AG10803 (cell line): ENCODE data around the gene RADX.

ENCODE experiments used
- DNase-seq: peaks from one replicate; pipeline ENCODE4 v3.0.0; 2010; ENCODE audit warnings: low read depth
- H3K4me3 ChIP-seq: 2 replicates; pipeline ENCODE4 v1.5.1; 2011; ENCODE audit warnings: mild to moderate bottlenecking, low read length, control low read depth
- TF ChIP-seq, protein P1 (sequence below): conservative IDR thresholded peaks from 2 replicates; pipeline ENCODE4 v1.5.1; 2011; ENCODE audit warnings: mild to moderate bottlenecking, low read length, control low read depth, inconsistent platforms

RADX gene

DNA sequence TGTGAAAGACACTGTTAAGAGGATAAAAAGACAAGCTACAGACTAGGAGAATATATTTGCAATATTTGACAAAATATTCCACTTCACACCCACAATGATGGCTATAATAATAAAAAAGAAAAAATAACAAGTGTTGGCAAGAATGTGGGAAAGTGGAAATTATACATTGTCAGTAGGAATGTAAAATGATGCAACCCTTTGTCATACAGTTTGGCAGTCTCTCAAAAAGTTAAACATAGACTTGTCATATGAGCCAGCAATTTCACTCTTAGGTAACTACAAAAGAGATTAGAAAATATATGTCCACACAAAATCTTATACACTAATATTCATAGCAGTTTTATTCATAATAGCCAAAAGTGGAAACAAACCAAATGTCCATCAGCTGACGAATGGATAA, 5.2 kb upstream of the RADX start:
- DNase-seq = peak; percentile 0
- H3K4me3 ChIP-seq = no peak overlapping the region
- TF ChIP-seq, protein P1, sequence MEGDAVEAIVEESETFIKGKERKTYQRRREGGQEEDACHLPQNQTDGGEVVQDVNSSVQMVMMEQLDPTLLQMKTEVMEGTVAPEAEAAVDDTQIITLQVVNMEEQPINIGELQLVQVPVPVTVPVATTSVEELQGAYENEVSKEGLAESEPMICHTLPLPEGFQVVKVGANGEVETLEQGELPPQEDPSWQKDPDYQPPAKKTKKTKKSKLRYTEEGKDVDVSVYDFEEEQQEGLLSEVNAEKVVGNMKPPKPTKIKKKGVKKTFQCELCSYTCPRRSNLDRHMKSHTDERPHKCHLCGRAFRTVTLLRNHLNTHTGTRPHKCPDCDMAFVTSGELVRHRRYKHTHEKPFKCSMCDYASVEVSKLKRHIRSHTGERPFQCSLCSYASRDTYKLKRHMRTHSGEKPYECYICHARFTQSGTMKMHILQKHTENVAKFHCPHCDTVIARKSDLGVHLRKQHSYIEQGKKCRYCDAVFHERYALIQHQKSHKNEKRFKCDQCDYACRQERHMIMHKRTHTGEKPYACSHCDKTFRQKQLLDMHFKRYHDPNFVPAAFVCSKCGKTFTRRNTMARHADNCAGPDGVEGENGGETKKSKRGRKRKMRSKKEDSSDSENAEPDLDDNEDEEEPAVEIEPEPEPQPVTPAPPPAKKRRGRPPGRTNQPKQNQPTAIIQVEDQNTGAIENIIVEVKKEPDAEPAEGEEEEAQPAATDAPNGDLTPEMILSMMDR = no peak

DNA sequence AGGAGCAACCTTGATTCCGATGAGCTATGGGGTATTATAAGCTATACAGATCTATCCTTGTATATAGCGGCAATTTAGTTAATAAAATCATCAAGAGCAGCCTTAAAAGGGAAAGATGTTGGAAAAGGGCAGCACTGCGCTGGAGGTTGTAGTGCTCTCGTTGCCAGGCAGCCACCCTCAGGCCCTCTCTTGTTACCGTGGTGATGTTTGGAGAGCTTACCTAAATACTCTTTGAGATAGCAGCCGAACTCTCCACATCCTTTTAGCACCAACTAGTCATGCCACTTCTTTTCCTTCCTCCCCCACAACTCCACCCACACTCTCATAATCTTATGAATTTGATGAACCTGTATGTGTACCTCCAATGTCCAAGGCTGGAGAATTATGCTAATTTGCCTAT, 3.8 kb upstream of the RADX start:
- no peak overlapping the region for H3K4me3 ChIP-seq
- DNase-seq = no peak
- TF ChIP-seq, protein P1 = no peak

DNA sequence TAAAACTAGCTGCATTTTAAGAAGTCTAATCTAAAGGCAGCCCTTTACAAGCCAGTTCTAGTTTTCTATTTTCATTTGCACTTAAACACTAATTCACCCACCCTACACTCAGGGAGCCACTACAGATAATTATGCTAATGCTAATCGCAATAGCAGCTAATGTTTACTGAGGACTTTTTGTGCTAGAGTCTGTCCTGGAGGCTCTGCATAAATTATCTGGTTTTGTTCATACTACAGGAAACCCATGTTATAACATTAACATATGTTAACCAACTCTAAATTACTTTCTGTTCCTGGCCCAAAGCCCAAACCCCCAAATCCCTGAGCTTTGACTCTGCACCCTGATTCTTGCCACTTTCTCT, 480 bp upstream of the RADX start:
- H3K4me3 ChIP-seq = peak overlapping the region; percentile 69
- TF ChIP-seq, protein P1 = no peak
- DNase-seq = no peak

- peak overlapping the region; percentile 69 for H3K4me3 ChIP-seq
- TF ChIP-seq, protein P1 = no peak
- no peak for DNase-seq
Measured at GRCh38 chrX:106612393-106612763, 600 bp downstream of the RADX start.

DNA sequence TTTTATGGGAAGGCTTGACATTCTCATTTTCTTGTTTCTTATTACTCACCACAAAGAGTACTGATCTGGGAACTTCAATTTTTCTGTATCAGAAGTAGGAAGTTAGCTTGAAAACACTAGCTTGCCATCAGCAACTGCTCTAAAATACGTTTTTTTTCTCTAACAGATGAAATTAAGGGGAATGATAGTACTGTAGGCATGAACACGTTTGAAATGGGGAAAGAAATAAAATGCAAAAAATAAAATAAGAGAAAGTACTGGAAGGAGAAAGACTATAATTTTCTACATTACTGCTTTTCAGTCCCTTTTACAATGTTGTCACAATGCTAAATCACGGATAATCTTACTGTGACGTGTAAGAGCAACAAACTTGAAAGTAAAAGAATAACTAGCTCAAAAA, 1.5 kb downstream of the RADX start:
- H3K4me3 ChIP-seq = no peak overlapping the region; the same call in 1 of the 2 replicates
- no peak for DNase-seq

GRCh38 chrX:106615041-106615440, 3.3 kb downstream of the RADX start:
- H3K4me3 ChIP-seq = no peak overlapping the region
- DNase-seq = no peak
- TF ChIP-seq, protein P1 = no peak

More for the DNA sequence above, 1.5 kb downstream of the RADX start:
- TF ChIP-seq, protein P1 = no peak

GRCh38 chrX:106619797-106620196, 8.0 kb downstream of the RADX start:
- peak; percentile 7 for DNase-seq
- H3K4me3 ChIP-seq = no peak overlapping the region
- TF ChIP-seq, protein P1 = peak; percentile 49
